ENCODE data around the gene CAPZB.

- TF ChIP-seq CTCF (IDR thresholded peaks at IDR 0.05; ENCODE audit: poor library complexity, severe bottlenecking), result no peak
- TF ChIP-seq POLR2AphosphoS5 (IDR thresholded peaks at IDR 0.05), result no peak
- TF ChIP-seq TAF1 (IDR thresholded peaks at IDR 0.05; ENCODE audit: low read depth), result no peak
Measured at GRCh38 chr1:19370453-19371170, 114.7 kb downstream of the CAPZB start.
